SJCRH30 (cell line): ENCODE results near the gene SERINC1. TPM values are rescaled to one million over a fixed set of nuclear protein-coding genes. Genes with fewer than 3 reads are reported as not detected.
"Not testable (repeated sequence)": the region's sequence is repeated elsewhere in the genome, so short reads cannot be mapped to it uniquely, and the experiment has no call there.

Experiments used
- DNase-seq, 2 experiments: peaks; one replicate each; pipeline ENCODE4 v3.0.0-alpha.2; 2015 to 2020
- H3K27ac ChIP-seq: fragments of 250-450 bp; sonication (Bioruptor Pico); 2 replicates; pipeline ENCODE4 v1.5.1; 2020; ENCODE audit warnings: mild to moderate bottlenecking, moderate library complexity
- H3K27me3 ChIP-seq: fragments of 250-450 bp; sonication (Bioruptor Pico); 2 replicates; pipeline ENCODE4 v1.5.1; 2020; ENCODE audit warnings: mild to moderate bottlenecking, moderate library complexity
- H3K36me3 ChIP-seq: fragments of 250-450 bp; sonication (Bioruptor Pico); 2 replicates; pipeline ENCODE4 v1.5.1; 2020; ENCODE audit warnings: mild to moderate bottlenecking, moderate library complexity
- H3K4me1 ChIP-seq: fragments of 250-450 bp; sonication (Bioruptor Pico); 2 replicates; pipeline ENCODE4 v1.5.1; 2020; ENCODE audit warnings: mild to moderate bottlenecking, moderate library complexity
- H3K4me3 ChIP-seq: fragments of 250-450 bp; sonication (Bioruptor Pico); 2 replicates; pipeline ENCODE4 v1.5.1; 2020; ENCODE audit warnings: mild to moderate bottlenecking, moderate library complexity
- H3K9me3 ChIP-seq: fragments of 250-450 bp; sonication (Bioruptor Pico); replicated peaks from 2 replicates; pipeline ENCODE4 v1.5.1; 2020; ENCODE audit warnings: mild to moderate bottlenecking, moderate library complexity
- total RNA-seq: library from RNA; depleted of rRNA; stranded (reverse); fragments of >200 nt; shearing (Covaris generic); gene quantifications from 2 replicates; pipeline ENCODE4 v1.2.3, GENCODE V29; 2014; rRNA removed

Gene SERINC1
- total RNA-seq: 76.7 and 79.5 TPM in 2 replicates

- Histone ChIP-seq H3K27ac (peak within 1 kb of the TSS; percentile 86), H3K36me3 (no peaks in the 10 kb centered on the region), H3K4me1 (no peaks in the 10 kb centered on the region), H3K4me3 (peak within 1 kb of the TSS; percentile 84), H3K27me3 (no peaks in the 10 kb centered on the region), H3K9me3 (no peaks in the 10 kb centered on the region)
- peak; percentile 89 to 94 for DNase-seq
Measured at GRCh38 chr6:122471107-122472021, at the start of gene SERINC1. SERINC1 (minus strand) TSS chr6:122471807; CDS start chr6:122471737, 70 bp downstream.

DNA sequence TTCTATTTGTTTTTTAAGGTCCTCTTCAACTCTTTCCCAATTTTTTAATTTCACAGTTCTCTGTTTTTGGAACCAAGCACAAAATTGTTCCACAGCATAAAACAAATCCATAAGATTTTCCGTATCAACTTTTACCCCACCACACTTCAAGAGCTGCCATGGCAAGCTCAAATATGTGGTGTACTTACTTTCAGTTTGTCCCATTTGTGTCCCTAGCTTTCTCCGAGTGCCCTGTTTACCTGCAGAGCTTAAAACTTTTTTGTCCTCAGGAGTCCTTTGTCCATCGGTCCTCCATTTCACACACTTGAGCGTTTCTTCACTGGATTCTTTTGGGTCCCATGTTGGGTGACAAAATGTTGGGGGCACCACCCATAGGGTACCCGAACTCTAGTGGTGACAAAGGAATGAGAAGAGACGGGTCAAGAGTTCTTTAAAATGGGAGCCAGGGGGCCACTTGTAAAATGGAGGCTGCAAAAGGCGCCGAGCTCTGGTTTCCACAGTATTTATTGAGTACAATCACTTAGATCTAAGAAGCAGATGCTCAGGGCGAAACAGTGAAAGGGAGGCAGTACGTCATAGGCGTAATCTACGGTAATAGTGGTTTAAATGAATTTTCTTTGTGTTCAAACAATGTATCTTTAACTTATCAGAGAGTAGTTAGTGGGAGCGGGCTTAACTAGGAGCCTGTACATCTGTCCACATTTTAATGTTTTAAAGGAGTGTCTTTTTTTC, 39.8 kb upstream of the SERINC1 start:
- no peak for DNase-seq
- Histone ChIP-seq H3K36me3 (no peaks in the 10 kb centered on the region), H3K27ac (no peak overlapping the region), H3K4me1 (no peaks in the 10 kb centered on the region), H3K27me3 (no peaks in the 10 kb centered on the region), H3K4me3 (no peak overlapping the region), H3K9me3 (no peaks in the 10 kb centered on the region)

DNA sequence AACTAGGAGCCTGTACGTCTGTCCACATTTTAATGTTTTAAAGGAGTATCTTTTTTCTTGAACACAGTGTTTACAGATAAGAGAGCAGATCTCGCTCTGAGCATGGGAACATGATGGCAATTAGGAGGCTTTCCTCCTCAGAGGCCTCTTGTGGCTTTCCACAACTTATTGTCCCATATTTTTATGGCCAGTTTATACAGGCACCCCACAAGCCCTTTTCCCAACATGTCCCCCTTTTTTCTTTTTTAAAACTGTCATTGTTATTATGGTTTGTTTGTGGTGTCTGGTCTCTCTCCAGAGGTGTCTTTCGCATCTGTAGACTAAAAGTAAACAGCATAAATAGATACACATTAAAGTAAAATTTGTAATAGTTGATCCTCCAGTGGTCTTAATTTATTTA, 33.6 kb upstream of the SERINC1 start:
- H3K9me3 ChIP-seq, H3K4me3 ChIP-seq, H3K27ac ChIP-seq, H3K27me3 ChIP-seq, H3K4me1 ChIP-seq, H3K36me3 ChIP-seq, DNase-seq: not testable (repeated sequence)

DNA sequence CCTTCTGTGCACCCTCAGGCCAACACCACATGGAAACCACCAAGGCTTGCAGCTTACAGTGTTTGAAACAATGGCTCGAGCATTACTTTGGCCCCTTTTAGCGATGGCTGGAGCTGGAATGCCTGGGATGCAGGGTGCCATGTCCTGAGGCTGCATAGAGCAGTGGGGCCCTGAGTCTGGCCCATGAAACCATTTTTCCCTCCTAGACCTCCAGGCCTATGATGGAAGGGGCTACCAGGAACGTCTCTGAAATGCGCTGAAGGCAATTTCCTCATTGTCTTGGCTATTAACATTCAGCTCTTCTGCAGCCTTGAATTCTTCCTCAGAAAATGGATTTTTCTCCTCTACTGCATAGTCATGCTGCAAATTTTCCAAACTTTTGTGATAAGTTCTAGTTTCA, 29.9 kb upstream of the SERINC1 start:
- H3K4me3 ChIP-seq: no peak overlapping the region
- no peaks in the 10 kb centered on the region for H3K36me3 ChIP-seq
- H3K27me3 ChIP-seq: no peaks in the 10 kb centered on the region

DNA sequence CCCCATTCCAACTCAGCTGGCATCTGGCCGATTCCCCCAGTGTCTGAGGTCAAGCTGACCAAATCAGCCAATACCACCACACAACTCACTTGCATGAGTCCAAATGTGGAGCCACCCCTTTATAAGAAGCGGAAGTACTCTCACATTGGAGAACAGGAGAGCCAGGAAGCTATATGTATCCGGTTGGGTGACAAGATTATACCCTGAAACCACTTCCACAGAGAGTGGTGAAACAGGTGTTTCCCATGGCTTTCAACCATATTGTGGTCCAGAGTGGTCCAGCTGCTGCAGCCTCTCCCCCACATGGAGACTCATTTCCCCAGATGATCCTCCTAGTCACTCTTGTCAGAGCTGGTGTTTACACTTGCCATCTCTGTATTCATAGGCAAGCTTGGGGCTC, 24.0 kb upstream of the SERINC1 start:
- DNase-seq: peak in 1 of 2 experiments; percentile 29
- H3K9me3 ChIP-seq: no peaks in the 10 kb centered on the region
- H3K27ac ChIP-seq: no peak overlapping the region
- peaks cover 6% of the 10 kb centered on the region for H3K4me1 ChIP-seq
- H3K36me3 ChIP-seq: no peaks in the 10 kb centered on the region
- H3K27me3 ChIP-seq: no peaks in the 10 kb centered on the region
- H3K4me3 ChIP-seq: no peak overlapping the region

More for the DNA sequence above, 29.9 kb upstream of the SERINC1 start:
- Histone ChIP-seq H3K27ac (no peak overlapping the region), H3K4me1 (no peaks in the 10 kb centered on the region), H3K9me3 (peaks cover 6% of the 10 kb centered on the region)
- no peak for DNase-seq

- no peaks in the 10 kb centered on the region for H3K36me3 ChIP-seq
- no peaks in the 10 kb centered on the region for H3K9me3 ChIP-seq
- DNase-seq: no peak
- peaks cover 6% of the 10 kb centered on the region for H3K4me1 ChIP-seq
- H3K27me3 ChIP-seq: no peaks in the 10 kb centered on the region
- no peak overlapping the region for H3K27ac ChIP-seq
- H3K4me3 ChIP-seq: no peak overlapping the region
Measured at GRCh38 chr6:122494665-122495272, 23.2 kb upstream of the SERINC1 start.

DNA sequence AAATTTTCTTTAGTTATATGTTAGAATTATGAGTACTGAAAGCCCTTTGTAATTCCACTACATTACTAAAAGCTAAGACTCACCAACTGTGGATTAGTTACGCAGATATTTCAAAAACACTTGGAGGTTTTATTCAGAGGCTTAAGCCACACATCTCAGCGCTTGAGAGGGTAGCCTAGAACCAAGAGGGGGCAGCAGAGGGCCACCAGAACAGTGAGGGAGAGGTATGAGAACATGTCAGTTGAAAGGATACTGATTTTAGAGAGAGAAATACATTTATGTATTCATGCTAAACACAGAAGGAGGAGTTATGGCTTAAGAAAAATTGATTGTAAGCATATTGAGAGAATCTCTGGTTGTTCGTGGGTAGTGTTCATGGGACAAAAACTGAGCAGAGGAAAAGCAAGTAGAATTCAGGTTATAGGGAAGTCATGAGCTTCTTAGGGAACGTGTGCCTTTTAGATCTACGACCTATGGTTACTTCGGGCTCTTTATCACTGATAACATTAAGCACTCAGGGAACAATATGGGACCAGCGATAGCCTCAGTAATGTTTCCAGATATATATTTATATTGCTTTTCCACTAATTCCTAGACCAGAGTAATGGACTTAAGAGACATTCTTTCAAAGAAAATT, 20.4 kb upstream of the SERINC1 start:
- Histone ChIP-seq H3K4me1 (peaks cover 6% of the 10 kb centered on the region), H3K27me3 (no peaks in the 10 kb centered on the region), H3K9me3 (no peaks in the 10 kb centered on the region), H3K4me3 (no peak overlapping the region), H3K27ac (no peak overlapping the region), H3K36me3 (no peaks in the 10 kb centered on the region)
- DNase-seq: peak; percentile 70 to 91

DNA sequence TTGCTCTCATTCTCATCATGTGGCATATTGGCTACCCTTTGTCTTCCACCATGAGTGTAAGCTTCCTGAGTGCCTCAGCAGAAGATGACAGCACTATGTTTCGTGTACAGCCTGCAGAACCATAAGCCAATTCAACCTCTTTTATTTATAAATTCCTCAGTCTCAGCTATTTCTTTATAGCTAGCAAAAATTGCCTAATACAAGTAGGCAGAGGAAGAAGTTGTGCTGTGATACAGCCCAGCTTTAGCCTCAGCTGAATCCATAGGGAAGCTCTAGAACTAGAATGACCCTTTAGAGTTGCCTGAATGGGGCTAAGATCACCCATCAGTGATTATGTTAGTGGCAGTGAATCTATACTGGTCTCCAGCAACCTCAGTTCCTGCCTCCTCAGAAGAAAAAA, 19.0 kb upstream of the SERINC1 start:
- Histone ChIP-seq H3K4me3 (no peak overlapping the region), H3K9me3 (no peaks in the 10 kb centered on the region), H3K4me1 (peaks cover 6% of the 10 kb centered on the region), H3K36me3 (no peaks in the 10 kb centered on the region), H3K27ac (no peak overlapping the region), H3K27me3 (no peaks in the 10 kb centered on the region)
- DNase-seq: no peak

DNA sequence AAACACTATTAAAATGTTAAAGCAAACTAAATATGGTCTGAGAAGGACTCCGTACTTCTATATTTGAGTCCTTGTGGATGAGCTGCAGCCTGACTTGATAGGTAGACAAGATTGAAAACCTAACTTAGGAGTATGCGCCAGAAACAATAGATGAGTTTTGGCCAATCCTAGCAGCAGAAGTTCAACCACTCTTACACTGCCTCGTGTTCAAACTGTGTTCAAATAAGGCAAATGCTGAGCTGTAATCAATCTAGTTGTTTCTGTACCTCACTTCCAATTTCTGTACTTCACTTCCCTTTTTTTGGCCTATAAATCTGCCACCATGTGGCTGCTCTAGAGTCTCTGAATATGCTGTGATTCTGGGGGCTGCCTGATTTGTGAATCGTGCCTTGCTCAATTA, 13.2 kb upstream of the SERINC1 start:
- no peak overlapping the region for H3K4me3 ChIP-seq
- no peak for DNase-seq
- H3K4me1 ChIP-seq: no peaks in the 10 kb centered on the region
- no peaks in the 10 kb centered on the region for H3K9me3 ChIP-seq
- H3K27me3 ChIP-seq: no peaks in the 10 kb centered on the region
- no peak overlapping the region for H3K27ac ChIP-seq
- H3K36me3 ChIP-seq: no peaks in the 10 kb centered on the region

- no peaks in the 10 kb centered on the region for H3K36me3 ChIP-seq
- DNase-seq: no peak
- no peaks in the 10 kb centered on the region for H3K4me1 ChIP-seq
- no peaks in the 10 kb centered on the region; the same call in 1 of the 2 replicates for H3K27me3 ChIP-seq
- H3K9me3 ChIP-seq: no peaks in the 10 kb centered on the region
- no peak overlapping the region for H3K4me3 ChIP-seq
- no peak overlapping the region for H3K27ac ChIP-seq
Measured at GRCh38 chr6:122482750-122483080, 11.1 kb upstream of the SERINC1 start.

DNA sequence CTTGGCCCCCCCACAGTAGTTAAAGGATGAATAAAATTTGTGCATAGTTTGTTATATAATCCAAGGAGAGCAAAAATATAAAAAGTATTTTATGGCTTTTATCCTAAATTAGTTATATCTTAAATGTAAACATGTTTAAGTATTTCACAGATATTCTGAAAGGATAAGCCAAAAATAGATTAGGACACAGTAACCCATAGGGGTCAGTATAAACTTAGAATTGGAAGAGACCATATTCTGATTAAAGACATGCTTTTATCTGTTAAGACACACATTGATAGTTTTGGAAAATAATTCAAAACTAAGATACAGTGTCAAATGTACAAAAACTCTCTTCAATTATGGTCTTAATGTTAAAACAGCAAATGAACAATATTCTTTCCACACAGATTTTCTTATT, 4.5 kb upstream of the SERINC1 start:
- H3K27ac ChIP-seq: no peak overlapping the region
- H3K36me3 ChIP-seq: no peaks in the 10 kb centered on the region
- DNase-seq: peak in 1 of 2 experiments; percentile 39
- no peaks in the 10 kb centered on the region for H3K4me1 ChIP-seq
- H3K9me3 ChIP-seq: no peaks in the 10 kb centered on the region
- H3K27me3 ChIP-seq: no peaks in the 10 kb centered on the region; the same call in 1 of the 2 replicates
- no peak overlapping the region for H3K4me3 ChIP-seq

- Histone ChIP-seq H3K4me3 (peak overlapping the region; percentile 84), H3K9me3 (no peaks in the 10 kb centered on the region), H3K27me3 (no peaks in the 10 kb centered on the region), H3K27ac (peak overlapping the region; percentile 86), H3K36me3 (no peaks in the 10 kb centered on the region), H3K4me1 (no peaks in the 10 kb centered on the region)
- no peak for DNase-seq
Measured at GRCh38 chr6:122472022-122472340, 374 bp upstream of the SERINC1 start.

DNA sequence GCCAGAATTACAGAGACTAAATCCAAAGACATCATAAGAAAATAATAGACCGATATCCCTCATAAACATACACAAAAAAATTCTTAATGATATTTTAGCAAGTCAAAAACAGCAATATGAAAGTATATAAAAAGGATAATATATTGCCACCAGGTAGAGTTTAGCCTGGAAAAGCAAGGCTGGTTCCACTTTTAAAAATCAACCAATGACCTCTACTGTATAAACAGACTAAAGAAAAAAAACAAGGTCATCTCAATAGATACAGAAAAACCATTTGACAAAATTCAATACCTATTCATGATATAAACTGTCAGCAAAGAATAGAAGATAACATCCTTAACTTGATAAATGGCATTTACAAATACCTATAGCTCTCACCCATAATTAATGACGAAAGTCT, 9.7 kb downstream of the SERINC1 start:
- H3K27ac ChIP-seq: no peak overlapping the region
- H3K9me3 ChIP-seq: no peaks in the 10 kb centered on the region
- no peak overlapping the region for H3K4me3 ChIP-seq
- no peaks in the 10 kb centered on the region for H3K4me1 ChIP-seq
- H3K36me3 ChIP-seq: peaks cover 11% of the 10 kb centered on the region
- H3K27me3 ChIP-seq: no peaks in the 10 kb centered on the region
- no peak for DNase-seq

- not testable (repeated sequence) for DNase-seq, H3K27me3 ChIP-seq, H3K4me3 ChIP-seq, H3K27ac ChIP-seq, H3K4me1 ChIP-seq, H3K9me3 ChIP-seq
- H3K36me3 ChIP-seq: peaks cover 21% of the 10 kb centered on the region
Measured at GRCh38 chr6:122459865-122460416, 11.7 kb downstream of the SERINC1 start.
